H1 (cell line): ENCODE results near the gene TLE5.
A peak's percentile ranks its signal among the peaks of the same experiment; 100 is the strongest.

Experiments
- ATF3 ChIP-seq: IDR thresholded peaks from 2 replicates; pipeline ENCODE4 v1.6.1; 2011; ENCODE audit warnings: low read depth, mild to moderate bottlenecking, low read length; ENCODE audit not compliant: insufficient read depth
- EP300 ChIP-seq, 2 experiments: IDR thresholded peaks; 1 replicate in 1 of 2; 2 replicates in 1 of 2; pipeline ENCODE4 v1.6.1; 2011 to 2012; ENCODE audit warnings: low read depth in 2 of 2, low read length in 2 of 2, mild to moderate bottlenecking in 2 of 2, borderline replicate concordance in 1 of 2, inconsistent platforms in 1 of 2, moderate library complexity in 1 of 2
- EZH2 ChIP-seq: fragments of 200-600 bp; sonication (generic); IDR thresholded peaks from 2 replicates; pipeline ENCODE4 v1.7.1; 2012; ENCODE audit warnings: low read depth, mild to moderate bottlenecking, moderate library complexity, low read length, inconsistent platforms; ENCODE audit not compliant: severe bottlenecking
- GABPA ChIP-seq: IDR thresholded peaks from 2 replicates; pipeline ENCODE4 v1.6.1; 2011; ENCODE audit warnings: mild to moderate bottlenecking, low read length, moderate library complexity, borderline replicate concordance; ENCODE audit not compliant: insufficient read depth
- JUND ChIP-seq: IDR thresholded peaks from 2 replicates; pipeline ENCODE4 v1.6.1; 2011; ENCODE audit warnings: mild to moderate bottlenecking, improper control_type of control experiment, low read length
- NRF1 ChIP-seq: IDR thresholded peaks from 2 replicates; pipeline ENCODE4 v1.6.1; 2011; ENCODE audit warnings: mild to moderate bottlenecking, low read depth, low read length, improper control_type of control experiment
- POLR2A ChIP-seq, 2 experiments: IDR thresholded peaks; 1 replicate in 1 of 2; 2 replicates in 1 of 2; pipeline ENCODE4 v1.6.1; 2011; ENCODE audit warnings: low read depth in 2 of 2, low read length in 2 of 2, mild to moderate bottlenecking in 2 of 2; ENCODE audit errors: control extremely low read depth in 1 of 2
- POLR2AphosphoS5 ChIP-seq: IDR thresholded peaks from 2 replicates; pipeline ENCODE4 v1.6.1; 2011; ENCODE audit warnings: low read depth, low read length
- SIN3A ChIP-seq, 2 experiments: IDR thresholded peaks in 1 of 2; conservative IDR thresholded peaks in 1 of 2; 2 replicates each; pipeline ENCODE4 v1.6.1; 2011 to 2012; ENCODE audit warnings: low read length in 2 of 2, improper control_type of control experiment in 1 of 2, low read depth in 1 of 2, mild to moderate bottlenecking in 1 of 2
- TAF1 ChIP-seq: IDR thresholded peaks from 2 replicates; pipeline ENCODE4 v1.6.1; 2011; ENCODE audit warnings: mild to moderate bottlenecking, low read depth, low read length
- TCF12 ChIP-seq: IDR thresholded peaks from 2 replicates; pipeline ENCODE4 v1.6.1; 2011; ENCODE audit warnings: low read depth, mild to moderate bottlenecking, low read length
- USF2 ChIP-seq: IDR thresholded peaks from 2 replicates; pipeline ENCODE4 v1.6.1; 2011; ENCODE audit warnings: low read length, improper control_type of control experiment
- ZNF274 ChIP-seq: IDR thresholded peaks from 2 replicates; pipeline ENCODE4 v1.7.0; 2012; ENCODE audit warnings: low read length, borderline replicate concordance; ENCODE audit errors: extremely low read depth
- TF ChIP-seq, protein P1 (sequence below), 3 experiments: IDR thresholded peaks; 1 replicate in 2 of 3; 2 replicates in 1 of 3; pipeline versions ENCODE4 v1.5.1 to v1.6.1; 2011; ENCODE audit warnings: low read length in 3 of 3, mild to moderate bottlenecking in 3 of 3, inconsistent platforms in 2 of 3, low read depth in 1 of 3, moderate library complexity in 1 of 3; ENCODE audit not compliant: insufficient read depth in 1 of 3; ENCODE audit errors: control extremely low read depth in 1 of 3

GRCh38 chr19:3039641-3040077, 22.6 kb downstream of the TLE5 start:
- TF ChIP-seq NRF1: no peak
- no peak for TF ChIP-seq USF2
- no peak for TF ChIP-seq EZH2
- TF ChIP-seq ZNF274: no peak
- no peak for TF ChIP-seq POLR2A (IDR thresholded peaks at IDR 0.05; ENCODE audit: control extremely low read depth in 1 of 2, low read depth in 2 of 2, low read length in 2 of 2)
- TF ChIP-seq GABPA: no peak
- TF ChIP-seq POLR2AphosphoS5: no peak
- no peak for TF ChIP-seq TCF12
- TF ChIP-seq ATF3: no peak
- no peak for TF ChIP-seq EP300 (IDR thresholded peaks at IDR 0.05; ENCODE audit: borderline replicate concordance in 1 of 2, low read depth in 2 of 2, low read length in 2 of 2)
- TF ChIP-seq TAF1: no peak
- TF ChIP-seq, protein P1, sequence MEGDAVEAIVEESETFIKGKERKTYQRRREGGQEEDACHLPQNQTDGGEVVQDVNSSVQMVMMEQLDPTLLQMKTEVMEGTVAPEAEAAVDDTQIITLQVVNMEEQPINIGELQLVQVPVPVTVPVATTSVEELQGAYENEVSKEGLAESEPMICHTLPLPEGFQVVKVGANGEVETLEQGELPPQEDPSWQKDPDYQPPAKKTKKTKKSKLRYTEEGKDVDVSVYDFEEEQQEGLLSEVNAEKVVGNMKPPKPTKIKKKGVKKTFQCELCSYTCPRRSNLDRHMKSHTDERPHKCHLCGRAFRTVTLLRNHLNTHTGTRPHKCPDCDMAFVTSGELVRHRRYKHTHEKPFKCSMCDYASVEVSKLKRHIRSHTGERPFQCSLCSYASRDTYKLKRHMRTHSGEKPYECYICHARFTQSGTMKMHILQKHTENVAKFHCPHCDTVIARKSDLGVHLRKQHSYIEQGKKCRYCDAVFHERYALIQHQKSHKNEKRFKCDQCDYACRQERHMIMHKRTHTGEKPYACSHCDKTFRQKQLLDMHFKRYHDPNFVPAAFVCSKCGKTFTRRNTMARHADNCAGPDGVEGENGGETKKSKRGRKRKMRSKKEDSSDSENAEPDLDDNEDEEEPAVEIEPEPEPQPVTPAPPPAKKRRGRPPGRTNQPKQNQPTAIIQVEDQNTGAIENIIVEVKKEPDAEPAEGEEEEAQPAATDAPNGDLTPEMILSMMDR (IDR thresholded peaks at IDR 0.05; ENCODE audit: control extremely low read depth in 1 of 3, insufficient read depth in 1 of 3, low read depth in 1 of 3, low read length in 3 of 3): peak; percentile 22 to 55 (median 54); a peak in 3 of 4 replicates
- no peak for TF ChIP-seq SIN3A (conservative IDR thresholded peaks at IDR 0.05 in 1 of 2, IDR thresholded peaks at IDR 0.05 in 1 of 2; ENCODE audit: low read depth in 1 of 2, low read length in 2 of 2)
- TF ChIP-seq JUND: no peak
